NB4 (cell line): ENCODE results near the gene NRAP.

Source experiments
- MYC ChIP-seq: IDR thresholded peaks from 2 replicates; pipeline ENCODE4 v1.6.1; 2011; ENCODE audit warnings: low read depth, low read length
- POLR2A ChIP-seq: IDR thresholded peaks from 2 replicates; pipeline ENCODE4 v1.6.1; 2011; ENCODE audit warnings: mild to moderate bottlenecking; ENCODE audit not compliant: insufficient read length; ENCODE audit errors: extremely low read depth
- TF ChIP-seq, protein P1 (sequence below): IDR thresholded peaks from one replicate; pipeline ENCODE4 v1.5.1; 2012; ENCODE audit warnings: low read depth, low read length
- TF ChIP-seq, protein P2 (sequence below): IDR thresholded peaks from 2 replicates; pipeline ENCODE4 v1.6.1; 2011; ENCODE audit warnings: low read depth, low read length

DNA sequence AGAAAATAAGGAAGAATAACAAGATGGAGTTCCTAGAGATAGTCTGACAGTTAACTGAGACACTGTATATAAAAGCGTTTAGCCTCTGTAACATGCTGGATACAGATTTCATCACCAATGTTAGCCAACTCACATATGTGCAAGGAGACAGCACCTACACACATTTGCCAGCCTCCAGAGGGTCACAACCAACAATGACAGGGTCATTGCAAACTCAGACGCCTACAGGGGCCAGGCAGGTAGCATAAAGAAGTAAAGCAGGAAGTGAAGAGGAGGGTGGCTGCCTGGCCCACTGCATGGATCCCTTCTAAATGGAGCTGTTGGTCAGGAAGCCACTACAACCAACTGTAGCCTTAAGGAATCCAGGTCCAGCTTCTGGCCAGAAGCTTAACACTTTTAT, 50.4 kb downstream of the NRAP start:
- TF ChIP-seq, protein P1, sequence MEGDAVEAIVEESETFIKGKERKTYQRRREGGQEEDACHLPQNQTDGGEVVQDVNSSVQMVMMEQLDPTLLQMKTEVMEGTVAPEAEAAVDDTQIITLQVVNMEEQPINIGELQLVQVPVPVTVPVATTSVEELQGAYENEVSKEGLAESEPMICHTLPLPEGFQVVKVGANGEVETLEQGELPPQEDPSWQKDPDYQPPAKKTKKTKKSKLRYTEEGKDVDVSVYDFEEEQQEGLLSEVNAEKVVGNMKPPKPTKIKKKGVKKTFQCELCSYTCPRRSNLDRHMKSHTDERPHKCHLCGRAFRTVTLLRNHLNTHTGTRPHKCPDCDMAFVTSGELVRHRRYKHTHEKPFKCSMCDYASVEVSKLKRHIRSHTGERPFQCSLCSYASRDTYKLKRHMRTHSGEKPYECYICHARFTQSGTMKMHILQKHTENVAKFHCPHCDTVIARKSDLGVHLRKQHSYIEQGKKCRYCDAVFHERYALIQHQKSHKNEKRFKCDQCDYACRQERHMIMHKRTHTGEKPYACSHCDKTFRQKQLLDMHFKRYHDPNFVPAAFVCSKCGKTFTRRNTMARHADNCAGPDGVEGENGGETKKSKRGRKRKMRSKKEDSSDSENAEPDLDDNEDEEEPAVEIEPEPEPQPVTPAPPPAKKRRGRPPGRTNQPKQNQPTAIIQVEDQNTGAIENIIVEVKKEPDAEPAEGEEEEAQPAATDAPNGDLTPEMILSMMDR, result no peak
- TF ChIP-seq POLR2A (no peak), MYC (no peak)
- TF ChIP-seq, protein P2, sequence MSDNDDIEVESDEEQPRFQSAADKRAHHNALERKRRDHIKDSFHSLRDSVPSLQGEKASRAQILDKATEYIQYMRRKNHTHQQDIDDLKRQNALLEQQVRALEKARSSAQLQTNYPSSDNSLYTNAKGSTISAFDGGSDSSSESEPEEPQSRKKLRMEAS, result no peak
